GM12801 (cell line): ENCODE measurements around the gene PSMB3.

Experiments
- CTCF ChIP-seq: IDR thresholded peaks from one replicate; pipeline ENCODE4 v1.5.1; 2011; ENCODE audit warnings: control low read depth; ENCODE audit not compliant: insufficient read length; ENCODE audit errors: extremely low read depth

PSMB3 gene

GRCh38 chr17:38800237-38800760, 47.8 kb downstream of the PSMB3 start:
- TF ChIP-seq CTCF, result no peak

GRCh38 chr17:38809828-38810227, 57.3 kb downstream of the PSMB3 start:
- TF ChIP-seq CTCF, result no peak
